Vagina (tissue), 2 donors: ENCODE measurements around the gene SLC25A44. TPM values are rescaled to one million over a fixed set of nuclear protein-coding genes. Genes with fewer than 3 reads are reported as not detected.

Experiments used
- DNase-seq, 2 donors: peaks; one replicate each; pipeline ENCODE4 v3.0.0-alpha.2; 2017; ENCODE audit errors: extremely low spot score in 2 of 2
- H3K27ac ChIP-seq: fragments of 200-600 bp; sonication (generic); one replicate; pipeline ENCODE4 v1.5.1; 2019
- H3K27me3 ChIP-seq: fragments of 200-600 bp; sonication (generic); one replicate; pipeline ENCODE4 v1.5.1; 2019
- H3K36me3 ChIP-seq, 2 donors: fragments of 200-600 bp; sonication (generic); one replicate each; pipeline ENCODE4 v1.5.1; 2017 to 2019
- H3K4me1 ChIP-seq: fragments of 200-600 bp; sonication (generic); one replicate; pipeline ENCODE4 v1.5.1; 2019
- H3K4me3 ChIP-seq, 2 donors: fragments of 200-600 bp; sonication (generic); 1 replicate in 1 of 2; 2 replicates in 1 of 2; pipeline ENCODE4 v1.5.1; 2016 to 2019
- H3K9me3 ChIP-seq: fragments of 200-600 bp; sonication (generic); one replicate; pipeline ENCODE4 v1.5.1; 2019
- POLR2A ChIP-seq, 2 donors: fragments of 450-650 bp; IDR thresholded peaks; one replicate each; pipeline ENCODE4 v1.6.1; 2017; ENCODE audit warnings: antibody characterized with exemption in 2 of 2, mild to moderate bottlenecking in 2 of 2, moderate library complexity in 2 of 2
- POLR2AphosphoS5 ChIP-seq, 2 donors: sonication (generic); formaldehyde crosslinking; IDR thresholded peaks; one replicate each; pipeline ENCODE4 v1.9.0; 2017; ENCODE audit warnings: antibody characterized with exemption in 2 of 2, mild to moderate bottlenecking in 2 of 2, low read depth in 1 of 2; ENCODE audit not compliant: insufficient read depth in 1 of 2
- intact Hi-C: fragments of 100-400 bp; cut with DNase I; formaldehyde crosslinking; loops from one replicate; pipeline ENCODE4 v1.15.1; 2023
- total RNA-seq: library from RNA; depleted of rRNA; stranded (reverse); fragments of >200 nt; gene quantifications from one replicate; pipeline ENCODE4 v1.2.3, GENCODE V29; 2016
- TF ChIP-seq, protein P1 (sequence below), 3 experiments: fragments of 450-650 bp in 2 of 3; fragments of 200-600 bp in 1 of 3; sonication (generic) in 1 of 3; IDR thresholded peaks; one replicate each; pipeline ENCODE4 v1.5.1; 2017 to 2019; ENCODE audit warnings: antibody characterized with exemption in 3 of 3, mild to moderate bottlenecking in 2 of 3, moderate library complexity in 2 of 3

The SLC25A44 gene
- total RNA-seq, 1 donor from 2014 or later, result 14.0 TPM

DNA sequence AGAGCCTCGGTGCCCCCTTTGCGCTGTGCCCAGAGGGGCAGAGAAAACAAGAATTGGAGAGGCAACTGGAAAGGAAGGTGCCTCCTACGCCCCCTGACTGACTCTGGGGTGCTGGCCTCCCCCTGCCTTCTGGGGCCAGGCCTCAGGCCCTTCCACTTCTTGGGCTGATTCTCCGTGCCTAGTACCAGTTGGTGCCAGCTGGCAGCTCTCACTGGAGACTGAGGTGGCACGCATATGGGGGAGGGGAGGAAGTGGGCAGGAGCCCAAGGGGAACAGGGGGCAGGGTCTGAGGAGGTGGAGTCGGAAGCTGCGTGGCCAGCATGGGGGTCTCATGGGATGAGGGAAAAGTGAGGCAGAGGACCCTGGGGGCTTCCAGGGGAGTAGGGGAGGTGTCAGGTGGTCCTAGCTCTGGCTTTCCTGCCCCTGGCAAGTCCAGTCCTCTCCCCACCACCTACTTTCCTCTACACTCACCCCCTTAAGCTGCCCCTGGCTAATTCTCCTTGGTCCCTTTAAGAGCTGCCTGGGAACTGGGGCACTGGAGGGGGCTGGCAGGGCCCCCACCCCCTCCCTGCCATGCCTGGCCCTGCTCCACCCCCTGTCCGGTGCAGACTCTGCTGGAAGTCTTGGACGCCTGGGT lies 47.0 kb upstream of the SLC25A44 start:
- Histone ChIP-seq H3K9me3 (no peaks in the 10 kb centered on the region), H3K27ac (peak overlapping the region; percentile 3), H3K4me1 (peaks cover 28% of the 10 kb centered on the region), H3K4me3 (peak overlapping the region in 1 of 2 donors; percentile 18), H3K36me3 (no peaks in the 10 kb centered on the region), H3K27me3 (no peaks in the 10 kb centered on the region)
- intact Hi-C loops, result loop anchor here (2.0 kb wide), 1 partner anchor 80 kb away; no protein-coding TSS in a partner anchor
- TF ChIP-seq, protein P1, sequence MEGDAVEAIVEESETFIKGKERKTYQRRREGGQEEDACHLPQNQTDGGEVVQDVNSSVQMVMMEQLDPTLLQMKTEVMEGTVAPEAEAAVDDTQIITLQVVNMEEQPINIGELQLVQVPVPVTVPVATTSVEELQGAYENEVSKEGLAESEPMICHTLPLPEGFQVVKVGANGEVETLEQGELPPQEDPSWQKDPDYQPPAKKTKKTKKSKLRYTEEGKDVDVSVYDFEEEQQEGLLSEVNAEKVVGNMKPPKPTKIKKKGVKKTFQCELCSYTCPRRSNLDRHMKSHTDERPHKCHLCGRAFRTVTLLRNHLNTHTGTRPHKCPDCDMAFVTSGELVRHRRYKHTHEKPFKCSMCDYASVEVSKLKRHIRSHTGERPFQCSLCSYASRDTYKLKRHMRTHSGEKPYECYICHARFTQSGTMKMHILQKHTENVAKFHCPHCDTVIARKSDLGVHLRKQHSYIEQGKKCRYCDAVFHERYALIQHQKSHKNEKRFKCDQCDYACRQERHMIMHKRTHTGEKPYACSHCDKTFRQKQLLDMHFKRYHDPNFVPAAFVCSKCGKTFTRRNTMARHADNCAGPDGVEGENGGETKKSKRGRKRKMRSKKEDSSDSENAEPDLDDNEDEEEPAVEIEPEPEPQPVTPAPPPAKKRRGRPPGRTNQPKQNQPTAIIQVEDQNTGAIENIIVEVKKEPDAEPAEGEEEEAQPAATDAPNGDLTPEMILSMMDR (IDR thresholded peaks at IDR 0.05), result no peak
- TF ChIP-seq POLR2A (IDR thresholded peaks at IDR 0.05) (no peak), POLR2AphosphoS5 (IDR thresholded peaks at IDR 0.05; ENCODE audit: insufficient read depth in 1 of 2, low read depth in 1 of 2) (no peak)
- DNase-seq, result no peak

DNA sequence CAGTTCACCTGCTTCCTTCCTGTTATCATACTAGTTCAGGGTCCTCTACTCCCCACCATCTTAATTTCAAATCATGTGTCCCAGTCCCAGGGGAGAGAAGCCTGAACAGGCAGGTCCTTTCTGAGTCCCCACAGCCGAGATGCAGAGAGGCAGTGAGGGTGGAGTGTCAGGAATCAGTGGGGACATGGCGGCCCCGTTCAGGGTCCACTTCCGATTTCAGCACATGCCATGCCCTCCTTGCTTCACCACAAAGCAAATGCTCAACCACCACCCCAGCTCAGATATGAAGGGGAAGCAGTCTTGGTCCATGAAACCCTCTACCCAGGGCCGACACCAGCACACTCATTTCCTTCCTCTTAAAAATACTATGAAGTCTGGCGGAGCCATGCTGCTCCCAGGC lies 45.7 kb upstream of the SLC25A44 start:
- Histone ChIP-seq H3K27me3 (no peaks in the 10 kb centered on the region), H3K4me3 (no peak overlapping the region), H3K36me3 (no peaks in the 10 kb centered on the region), H3K4me1 (peaks cover 28% of the 10 kb centered on the region), H3K27ac (no peak overlapping the region), H3K9me3 (no peaks in the 10 kb centered on the region)
- intact Hi-C loops, result no loop called here
- TF ChIP-seq POLR2A (IDR thresholded peaks at IDR 0.05) (no peak), POLR2AphosphoS5 (IDR thresholded peaks at IDR 0.05; ENCODE audit: insufficient read depth in 1 of 2, low read depth in 1 of 2) (no peak)
- TF ChIP-seq, protein P1 (IDR thresholded peaks at IDR 0.05), result no peak
- DNase-seq, result no peak

DNA sequence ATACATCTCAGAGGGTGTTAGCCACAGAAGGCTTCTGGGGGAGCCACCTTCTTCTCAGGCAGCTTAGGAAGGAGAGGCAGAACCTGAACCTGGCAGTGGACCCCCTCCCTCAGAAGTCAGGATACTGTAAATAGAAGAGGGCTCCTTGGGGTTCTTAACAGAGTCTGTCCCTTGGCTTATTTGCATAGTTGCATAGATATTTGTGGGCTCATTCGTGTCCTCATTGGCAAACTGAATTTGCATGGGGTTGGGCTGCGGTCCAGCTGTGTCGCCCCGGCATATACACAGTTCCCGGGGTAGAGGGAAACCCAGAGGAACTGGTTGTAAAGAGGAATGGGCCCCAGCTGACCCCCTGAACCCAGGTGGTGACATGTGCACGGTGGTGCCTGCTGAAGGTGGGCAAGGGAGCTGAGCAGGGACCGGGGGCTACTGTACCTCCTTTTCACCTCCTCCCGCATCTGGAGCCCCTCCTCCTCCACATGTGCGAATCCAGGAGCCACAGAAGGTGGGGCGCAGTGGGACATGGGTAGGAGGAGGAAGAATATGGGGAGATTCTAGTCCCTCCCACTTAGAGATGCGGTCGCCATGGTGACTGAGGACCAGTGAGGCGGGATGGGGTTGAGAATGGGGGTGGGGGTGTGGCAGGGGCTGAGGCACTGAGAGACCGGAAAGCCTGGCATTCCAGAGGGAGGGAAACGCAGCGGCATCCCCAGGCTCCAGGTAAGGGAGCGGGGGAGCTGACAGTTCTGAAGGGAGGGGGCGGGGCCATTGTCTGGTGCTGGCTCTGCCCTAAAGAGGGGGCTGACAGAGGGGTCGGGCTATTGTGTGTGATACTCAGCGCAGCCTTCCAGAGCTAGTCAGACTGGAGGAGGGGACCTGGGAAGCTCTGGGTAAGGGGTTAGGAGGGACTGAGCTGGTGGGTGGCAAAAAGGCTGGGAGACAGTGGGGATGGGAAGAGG lies 44.3 kb upstream of the SLC25A44 start:
- H3K4me1 ChIP-seq, result peaks cover 28% of the 10 kb centered on the region
- H3K4me3 ChIP-seq, result no peak overlapping the region
- no peaks in the 10 kb centered on the region for H3K36me3 ChIP-seq
- DNase-seq, result no peak
- intact Hi-C loops, result no loop called here
- no peaks in the 10 kb centered on the region for H3K9me3 ChIP-seq
- no peaks in the 10 kb centered on the region for H3K27me3 ChIP-seq
- H3K27ac ChIP-seq, result no peak overlapping the region
- TF ChIP-seq, protein P1 (IDR thresholded peaks at IDR 0.05), result no peak
- TF ChIP-seq POLR2AphosphoS5 (IDR thresholded peaks at IDR 0.05; ENCODE audit: insufficient read depth in 1 of 2, low read depth in 1 of 2) (no peak), POLR2A (IDR thresholded peaks at IDR 0.05) (no peak)

DNA sequence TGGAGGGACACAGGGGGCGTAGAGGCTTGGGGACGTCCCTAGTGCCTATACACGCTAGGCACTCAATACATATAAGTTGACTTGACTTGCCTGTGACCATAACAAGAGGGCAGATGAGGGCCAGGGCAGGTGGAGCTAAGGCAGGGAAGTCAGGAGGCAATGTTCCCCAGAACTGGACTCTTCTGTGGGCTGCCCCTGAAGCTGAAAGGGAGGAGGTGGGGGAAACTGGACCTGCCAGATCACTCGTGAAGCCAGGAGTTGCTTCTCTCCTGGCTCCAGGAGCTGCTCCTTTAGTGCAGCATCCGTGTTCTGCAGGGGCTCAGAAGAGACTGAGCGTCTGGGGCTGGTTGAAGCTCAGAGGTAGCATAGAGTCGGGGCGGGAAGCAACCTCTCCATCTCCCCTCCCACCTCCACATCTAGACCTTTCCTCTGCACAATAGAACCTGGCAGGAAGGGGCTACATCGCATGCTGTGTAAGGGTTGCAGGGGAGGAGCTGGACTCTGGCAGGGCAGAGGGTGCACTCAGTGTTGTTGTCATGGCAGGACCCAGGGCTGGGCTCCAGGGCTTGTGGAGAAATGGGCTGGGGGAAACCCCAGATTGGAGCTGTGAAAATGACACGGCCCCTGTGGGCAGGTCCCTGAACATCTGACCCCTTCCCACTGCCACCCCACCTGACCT lies 43.4 kb upstream of the SLC25A44 start:
- H3K27ac ChIP-seq, result no peak overlapping the region
- no peaks in the 10 kb centered on the region for H3K36me3 ChIP-seq
- H3K4me1 ChIP-seq, result peaks cover 27% of the 10 kb centered on the region
- H3K27me3 ChIP-seq, result no peaks in the 10 kb centered on the region
- TF ChIP-seq POLR2A (IDR thresholded peaks at IDR 0.05), result no peak
- TF ChIP-seq POLR2AphosphoS5 (IDR thresholded peaks at IDR 0.05; ENCODE audit: insufficient read depth in 1 of 2, low read depth in 1 of 2), result no peak
- TF ChIP-seq, protein P1 (IDR thresholded peaks at IDR 0.05), result no peak
- intact Hi-C loops, result no loop called here
- DNase-seq, result no peak
- H3K9me3 ChIP-seq, result no peaks in the 10 kb centered on the region
- no peak overlapping the region for H3K4me3 ChIP-seq
